DMS153 treated with DMSO at 0.1 percent for 48 hours (cell line): ENCODE data around the gene NUMA1.

Source experiments
- DNase-seq: peaks from one replicate; lab custom pipeline; 2025; ENCODE audit not compliant: unreplicated experiment; lab: John Stamatoyannopoulos, UW

Gene NUMA1

DNA sequence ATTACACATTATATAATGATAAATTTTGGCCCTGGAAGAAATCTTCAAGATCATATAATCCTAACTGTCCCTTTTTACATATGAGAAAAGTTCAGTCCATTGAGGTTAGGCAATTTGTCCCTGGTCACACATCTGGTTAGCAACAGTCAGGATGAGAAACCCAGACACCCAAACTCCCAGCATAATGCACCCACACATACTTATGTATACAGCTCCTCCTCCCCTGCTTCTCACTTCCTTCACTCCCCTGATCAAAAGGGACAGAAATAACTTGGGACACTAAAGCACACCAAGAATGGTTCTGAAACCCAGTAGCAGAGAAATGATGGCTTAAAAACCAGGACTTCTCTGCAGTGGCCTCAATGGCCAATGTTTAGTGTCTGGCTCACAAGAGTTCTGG, 11.1 kb downstream of the NUMA1 start:
- no peak for DNase-seq

- no peak for DNase-seq
Observed at GRCh38 chr11:72067676-72068075, 12.7 kb downstream of the NUMA1 start.

DNA sequence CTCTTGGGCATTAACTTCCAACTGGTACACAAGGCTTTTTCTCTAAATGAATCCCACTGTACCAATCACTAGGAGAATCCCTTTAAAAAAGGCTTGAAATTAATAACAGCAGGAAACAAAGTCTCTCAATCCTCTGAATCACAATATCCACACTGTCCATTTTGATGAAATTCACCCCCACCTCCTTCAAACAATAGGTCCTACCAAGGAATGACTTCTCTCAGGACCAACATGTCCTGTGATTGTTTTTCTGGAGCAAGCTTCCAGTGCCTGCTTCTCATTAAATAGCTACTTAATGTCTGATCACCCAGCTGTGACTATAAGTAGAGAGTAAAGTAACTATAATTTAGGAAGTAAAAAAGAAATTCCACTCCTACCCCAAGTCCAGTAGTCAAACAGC, 13.1 kb downstream of the NUMA1 start:
- DNase-seq = no peak

DNA sequence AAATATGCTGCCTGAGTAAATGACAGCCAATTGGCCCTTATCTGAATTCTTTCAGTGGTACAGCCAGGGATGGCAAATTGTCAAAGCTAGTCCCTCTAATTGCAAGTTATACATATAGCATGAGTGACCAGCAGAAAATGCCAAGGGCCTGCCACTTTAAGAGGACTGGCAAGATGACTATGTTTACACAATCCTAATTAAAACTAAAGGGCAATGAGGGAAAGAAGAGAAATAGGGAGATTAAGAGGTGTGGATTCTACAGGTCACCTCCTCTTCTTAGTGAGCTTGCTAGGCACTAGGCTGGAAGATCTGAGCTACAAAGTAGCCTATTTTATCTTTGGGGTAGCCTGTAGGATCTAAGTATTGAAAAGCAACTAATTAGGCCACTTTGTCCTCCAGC, 13.5 kb downstream of the NUMA1 start:
- no peak for DNase-seq

- no peak for DNase-seq
Observed at GRCh38 chr11:72061739-72062396, 18.5 kb downstream of the NUMA1 start.

DNA sequence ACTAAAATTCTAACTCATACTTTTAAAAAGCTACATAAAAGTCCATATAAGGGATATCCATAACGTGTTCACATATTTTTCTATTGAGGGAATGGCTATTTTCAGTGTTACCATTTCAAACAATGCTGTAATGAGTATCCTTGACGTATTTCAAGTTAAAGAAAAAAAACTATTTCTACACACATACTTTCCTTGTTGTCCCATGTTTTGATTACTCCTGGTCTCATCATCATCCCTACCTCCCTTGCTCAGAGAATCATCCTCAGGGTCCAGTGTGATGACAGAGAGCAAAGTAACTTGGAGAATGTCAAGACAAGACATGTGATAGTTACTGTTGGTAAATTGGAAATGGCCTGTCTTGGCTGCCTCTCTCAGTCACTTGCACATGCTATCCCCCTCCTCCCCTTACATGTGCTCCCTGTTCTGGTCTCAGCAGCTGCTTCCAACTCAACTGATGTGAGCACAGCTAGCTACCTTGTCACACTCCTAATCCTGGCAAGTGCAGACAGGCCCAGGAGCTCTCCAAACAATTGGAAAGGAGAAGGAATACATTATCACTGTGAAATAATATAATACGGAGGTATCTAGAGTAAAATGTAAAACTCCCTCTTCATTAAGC, 21.8 kb downstream of the NUMA1 start:
- no peak for DNase-seq

- DNase-seq = no peak
Observed at GRCh38 chr11:72048766-72049460, 31.4 kb downstream of the NUMA1 start.

- DNase-seq = no peak
Observed at GRCh38 chr11:72045849-72046248, 34.5 kb downstream of the NUMA1 start.

- no peak for DNase-seq
Observed at GRCh38 chr11:72042064-72042745, 38.1 kb downstream of the NUMA1 start.

DNA sequence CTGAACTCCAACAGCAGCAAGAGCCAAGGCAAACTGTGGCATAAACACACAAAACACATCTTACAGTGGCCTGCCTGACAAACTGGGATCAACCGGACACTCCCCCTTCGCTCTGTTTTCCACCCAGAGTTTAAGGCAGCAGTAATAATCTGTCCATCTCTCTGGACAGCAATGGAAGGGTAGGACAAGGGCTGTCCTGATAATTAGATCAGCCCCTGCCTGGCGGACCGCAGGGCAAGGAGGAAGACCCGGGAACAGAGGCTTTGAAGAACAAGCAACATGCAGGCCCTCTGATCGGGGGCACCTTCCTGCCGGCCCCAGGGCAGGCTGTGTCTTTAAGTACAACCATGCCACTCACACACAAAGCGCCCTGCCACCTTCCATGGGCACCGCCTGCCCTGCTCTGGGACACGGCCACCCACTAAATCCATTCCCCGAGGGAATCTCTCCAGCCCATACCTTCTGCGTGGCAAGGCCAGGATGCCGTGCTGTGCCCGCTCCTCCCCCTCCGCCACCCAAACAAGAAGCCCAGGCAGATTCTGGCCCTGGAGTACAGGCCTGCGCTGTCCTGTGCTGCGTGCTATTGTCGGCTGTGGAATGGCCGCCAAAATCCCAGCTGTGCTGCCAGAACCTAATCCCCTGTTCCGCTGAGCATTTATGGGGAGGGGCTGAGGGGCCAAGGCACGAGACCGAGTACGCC, 38.8 kb downstream of the NUMA1 start:
- peak; percentile 68 for DNase-seq

DNA sequence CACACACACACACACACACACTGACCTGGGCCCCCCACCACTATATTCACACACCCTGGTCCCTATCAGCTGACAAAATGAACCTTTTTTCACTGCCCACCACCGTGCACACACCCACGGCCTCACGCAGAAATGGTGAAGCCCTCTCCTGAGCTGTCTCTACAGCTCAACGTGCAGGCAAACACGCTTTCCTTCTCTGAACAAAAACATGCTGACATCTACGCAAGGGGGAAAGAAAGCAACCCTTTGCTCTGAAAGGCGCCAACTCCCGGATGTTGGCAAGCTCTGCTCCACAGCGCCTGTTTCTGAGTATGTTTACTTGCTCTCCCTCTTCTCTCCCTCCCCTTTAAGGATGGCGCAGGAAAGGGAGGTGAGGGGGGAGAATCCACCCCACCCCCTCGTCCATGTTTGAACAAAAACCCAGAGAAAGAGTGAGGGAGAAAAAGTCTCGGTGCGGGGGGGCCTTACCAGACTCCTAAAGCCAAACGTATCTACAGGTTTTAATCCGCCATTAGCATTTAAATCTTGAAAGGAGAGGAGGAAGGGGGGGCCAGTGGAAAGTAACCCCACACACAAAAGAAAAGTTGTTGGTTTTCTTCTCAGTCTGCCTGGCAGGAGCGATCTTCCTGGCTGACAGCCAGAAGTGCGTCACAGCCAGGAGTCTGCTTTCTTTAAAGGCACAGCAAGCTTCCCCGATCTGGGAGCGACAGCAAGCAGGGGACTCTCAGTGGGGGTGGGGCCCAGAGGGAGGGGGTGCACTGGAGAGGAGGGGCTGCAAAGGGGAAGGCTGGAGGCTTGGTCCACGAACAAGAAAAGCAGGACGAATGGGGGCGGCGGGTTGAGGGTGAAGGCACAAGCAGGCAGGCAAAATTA, 39.6 kb downstream of the NUMA1 start:
- peak; percentile 88 for DNase-seq

GRCh38 chr11:72039856-72040401, 40.4 kb downstream of the NUMA1 start:
- no peak for DNase-seq

DNA sequence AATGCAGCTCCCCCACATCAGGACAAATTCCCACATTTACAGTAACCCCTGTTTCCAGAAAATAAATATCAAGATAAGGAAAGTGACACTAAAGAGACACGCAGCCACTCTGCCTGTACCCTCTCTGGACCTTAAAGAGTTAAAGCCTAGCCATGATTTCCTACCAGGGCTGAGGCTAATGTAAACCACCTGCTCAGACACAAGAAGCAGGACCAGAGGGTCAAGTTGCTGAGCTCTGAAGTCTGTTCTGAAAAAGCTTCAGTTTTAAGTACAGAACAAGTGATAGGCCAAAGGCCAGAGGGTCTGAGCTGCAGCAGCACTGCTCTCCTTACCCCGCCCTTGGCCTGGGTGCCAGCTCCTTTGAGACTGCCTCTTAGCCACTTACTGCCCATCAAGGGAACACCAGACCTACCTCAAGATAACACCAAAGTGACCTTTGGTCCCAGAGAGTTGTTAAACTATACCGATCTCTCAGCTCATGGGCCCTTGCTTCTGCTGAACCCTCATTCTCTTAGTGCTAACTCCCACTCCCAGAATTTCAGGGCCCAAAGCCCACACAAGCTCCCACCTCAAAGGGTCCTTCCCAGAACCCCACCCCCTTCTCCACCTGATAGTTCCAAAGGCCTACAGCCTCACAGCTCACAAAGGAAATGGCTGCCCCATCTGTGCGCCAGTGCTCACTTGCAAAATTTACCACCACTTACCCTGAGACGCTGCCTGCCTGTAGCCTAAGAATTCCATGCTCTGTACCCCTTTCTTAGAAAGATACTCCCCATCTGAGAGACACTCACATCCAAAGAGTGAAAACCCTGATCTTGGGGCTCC, 41.1 kb downstream of the NUMA1 start:
- DNase-seq = no peak

- no peak for DNase-seq
Observed at GRCh38 chr11:72038491-72038890, 41.9 kb downstream of the NUMA1 start.

GRCh38 chr11:72037554-72038311, 42.6 kb downstream of the NUMA1 start:
- no peak for DNase-seq

DNA sequence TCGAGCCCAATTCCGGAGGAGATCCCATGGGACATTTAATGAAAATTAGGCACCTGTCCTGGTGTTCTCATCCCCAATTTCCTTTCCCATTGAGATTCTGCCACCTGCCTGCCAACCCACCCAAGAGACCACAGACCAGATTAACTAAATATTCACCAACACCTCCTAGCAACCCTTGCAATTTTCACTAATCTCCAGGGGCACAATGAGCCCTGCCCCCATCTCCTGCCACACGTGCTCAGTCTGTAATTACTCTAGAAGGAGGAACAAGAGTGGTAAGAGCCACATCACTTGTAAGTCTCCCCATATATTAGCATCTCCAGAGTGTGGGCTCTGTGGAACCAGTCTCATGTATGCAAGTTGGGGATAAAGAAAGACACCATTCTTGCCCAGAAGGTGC, 43.7 kb downstream of the NUMA1 start:
- no peak for DNase-seq

GRCh38 chr11:72030472-72031045, 49.8 kb downstream of the NUMA1 start:
- no peak for DNase-seq

GRCh38 chr11:72026090-72026489, 54.3 kb downstream of the NUMA1 start:
- no peak for DNase-seq
